LNCaP clone FGC (cell line): ENCODE results near the gene PEX14.

Source experiments
- DNase-seq: peaks from one replicate; pipeline ENCODE4 v3.0.0-alpha.2; 2011; ENCODE audit warnings: low read depth
- H3K4me3 ChIP-seq: 2 replicates; pipeline ENCODE4 v1.5.1; 2011; ENCODE audit warnings: mild to moderate bottlenecking, low read depth, low read length, control low read depth
- TF ChIP-seq, protein P1 (sequence below): IDR thresholded peaks from 2 replicates; pipeline ENCODE4 v1.5.1; 2012; ENCODE audit warnings: mild to moderate bottlenecking; ENCODE audit not compliant: control insufficient read depth, insufficient read depth; ENCODE audit errors: extremely low read depth

Gene PEX14

DNA sequence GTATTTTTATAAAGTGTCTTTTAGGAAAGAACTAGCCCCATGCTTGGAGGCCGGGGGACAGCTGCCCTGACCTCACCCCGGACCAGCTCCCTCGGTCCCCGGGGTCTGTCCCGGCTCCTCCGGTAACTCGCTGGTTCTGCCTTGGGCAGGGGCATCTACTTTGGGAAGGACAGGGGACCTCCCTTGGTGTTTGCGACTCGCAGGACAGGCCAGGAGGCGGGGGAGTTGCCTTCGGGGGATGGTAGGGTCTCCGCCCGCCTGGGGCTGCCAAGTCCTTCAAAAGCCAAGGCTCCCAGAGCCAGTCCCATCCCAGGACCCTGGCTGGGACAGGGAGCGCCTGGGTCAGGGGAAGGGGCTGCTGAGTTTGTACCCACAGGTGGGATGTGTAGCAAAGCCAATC is 157.9 kb downstream of the PEX14 start:
- no peak overlapping the region for H3K4me3 ChIP-seq
- TF ChIP-seq, protein P1, sequence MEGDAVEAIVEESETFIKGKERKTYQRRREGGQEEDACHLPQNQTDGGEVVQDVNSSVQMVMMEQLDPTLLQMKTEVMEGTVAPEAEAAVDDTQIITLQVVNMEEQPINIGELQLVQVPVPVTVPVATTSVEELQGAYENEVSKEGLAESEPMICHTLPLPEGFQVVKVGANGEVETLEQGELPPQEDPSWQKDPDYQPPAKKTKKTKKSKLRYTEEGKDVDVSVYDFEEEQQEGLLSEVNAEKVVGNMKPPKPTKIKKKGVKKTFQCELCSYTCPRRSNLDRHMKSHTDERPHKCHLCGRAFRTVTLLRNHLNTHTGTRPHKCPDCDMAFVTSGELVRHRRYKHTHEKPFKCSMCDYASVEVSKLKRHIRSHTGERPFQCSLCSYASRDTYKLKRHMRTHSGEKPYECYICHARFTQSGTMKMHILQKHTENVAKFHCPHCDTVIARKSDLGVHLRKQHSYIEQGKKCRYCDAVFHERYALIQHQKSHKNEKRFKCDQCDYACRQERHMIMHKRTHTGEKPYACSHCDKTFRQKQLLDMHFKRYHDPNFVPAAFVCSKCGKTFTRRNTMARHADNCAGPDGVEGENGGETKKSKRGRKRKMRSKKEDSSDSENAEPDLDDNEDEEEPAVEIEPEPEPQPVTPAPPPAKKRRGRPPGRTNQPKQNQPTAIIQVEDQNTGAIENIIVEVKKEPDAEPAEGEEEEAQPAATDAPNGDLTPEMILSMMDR, result no peak
- DNase-seq, result no peak

DNA sequence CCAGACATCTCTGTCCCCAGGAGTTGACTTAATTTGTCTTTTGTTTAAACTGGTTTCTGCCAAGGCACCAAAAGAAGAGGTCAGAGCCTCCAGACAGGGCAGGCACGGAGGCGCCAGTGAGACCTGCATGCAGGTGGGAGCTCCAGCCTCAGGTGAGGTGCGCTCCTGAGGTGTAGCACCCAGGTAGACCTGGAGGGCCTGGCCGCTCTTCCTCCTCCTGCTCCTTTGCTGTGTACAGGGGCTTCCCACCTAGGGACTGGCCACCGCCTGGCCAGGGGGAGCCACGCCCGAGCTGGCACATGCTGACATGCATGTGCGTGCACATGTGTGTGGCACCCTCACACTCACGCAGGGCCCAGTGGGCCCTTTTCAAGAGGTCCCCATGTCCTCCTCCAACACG is 158.7 kb downstream of the PEX14 start:
- no peak overlapping the region for H3K4me3 ChIP-seq
- TF ChIP-seq, protein P1, result no peak
- DNase-seq, result no peak

DNA sequence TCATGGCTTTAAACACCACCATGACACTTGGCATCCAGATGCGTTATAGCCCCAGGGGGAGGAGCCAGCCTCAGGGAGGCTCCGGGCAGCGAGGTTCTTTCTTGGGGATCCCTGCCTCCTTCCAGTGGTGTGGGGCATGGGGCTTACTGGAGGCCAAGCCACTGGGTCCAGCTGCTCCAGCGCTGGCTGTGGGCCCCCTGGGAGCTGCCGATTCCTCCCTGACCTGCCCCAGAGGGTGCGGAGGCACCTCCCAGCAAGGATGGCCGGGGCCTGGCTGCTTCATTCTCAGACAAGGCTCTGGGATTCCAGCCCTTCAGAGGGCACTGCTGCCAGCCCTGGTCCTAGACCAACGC is 159.3 kb downstream of the PEX14 start:
- no peak overlapping the region for H3K4me3 ChIP-seq
- DNase-seq, result no peak
- TF ChIP-seq, protein P1, result no peak

DNA sequence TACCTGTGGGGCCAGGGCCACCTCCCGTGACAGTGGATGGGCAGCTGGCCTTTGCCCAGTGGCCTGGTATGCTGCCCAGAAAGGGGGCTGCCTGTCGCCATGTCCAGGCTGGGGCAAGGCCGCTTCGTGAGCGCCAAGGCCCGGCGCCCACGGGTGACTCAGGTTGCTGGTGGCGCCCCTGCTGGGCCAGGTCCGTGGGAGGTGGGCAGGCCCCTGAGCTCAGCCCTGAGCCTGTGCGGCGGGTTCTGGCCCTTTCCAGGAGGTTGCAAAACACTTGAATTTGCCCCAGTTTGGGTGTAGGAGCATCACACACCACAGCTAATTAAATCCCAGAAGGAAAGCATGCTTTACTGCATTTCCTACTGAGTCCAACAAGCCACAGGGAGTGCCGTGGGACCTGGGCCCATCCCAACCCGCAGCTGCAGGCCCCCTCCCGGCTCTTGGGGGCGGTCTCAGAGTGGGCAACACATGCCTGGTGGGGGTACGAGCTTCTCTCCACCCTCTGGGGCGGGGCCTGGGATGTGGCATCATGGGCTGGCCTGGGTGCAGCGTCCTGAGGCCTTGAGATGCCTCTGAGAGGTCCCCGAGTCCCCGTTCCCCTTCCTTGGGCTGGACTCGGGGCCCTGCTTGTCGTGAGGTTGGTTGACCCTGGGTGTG is 159.8 kb downstream of the PEX14 start:
- no peak for DNase-seq
- no peak overlapping the region for H3K4me3 ChIP-seq
- TF ChIP-seq, protein P1, result no peak

DNA sequence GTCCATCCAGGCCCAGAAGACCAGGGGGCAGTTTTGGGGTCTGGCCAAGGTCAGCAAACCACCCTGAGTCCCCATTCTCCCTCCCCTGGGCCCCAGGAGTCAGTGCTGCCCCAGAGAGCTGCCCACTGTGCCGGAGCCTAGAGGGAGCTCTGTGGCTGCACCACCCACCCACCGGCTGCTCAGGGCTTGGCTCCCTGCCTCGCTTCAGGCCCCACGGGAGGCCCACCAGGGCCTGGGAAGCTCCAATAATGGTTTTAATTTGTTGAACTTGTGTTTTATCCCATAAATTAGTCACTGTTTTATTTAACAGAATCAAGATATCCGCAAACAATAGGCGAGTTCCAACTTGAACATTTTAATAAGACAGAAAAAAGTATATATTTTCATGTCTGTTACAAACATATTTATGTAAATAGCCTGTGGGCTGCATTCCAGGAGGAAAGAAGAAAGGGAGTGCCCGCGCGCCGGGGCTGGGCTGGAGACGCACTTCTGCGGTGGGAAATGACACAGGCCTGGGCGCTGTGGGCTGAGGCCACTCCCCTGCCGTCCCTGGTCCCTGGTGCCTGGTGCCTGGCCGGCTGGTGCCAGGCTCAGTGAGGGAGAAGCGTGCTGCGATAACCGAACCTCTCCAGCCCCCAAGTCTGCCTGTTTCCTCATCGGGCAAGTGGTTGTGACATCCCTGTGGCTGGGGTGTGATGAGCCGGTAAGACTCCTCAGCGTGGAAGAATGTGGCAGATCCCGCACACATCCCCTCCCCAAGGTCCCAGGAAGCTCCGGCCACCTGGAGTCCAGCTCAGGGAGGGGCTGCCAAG is 160.5 kb downstream of the PEX14 start:
- peak; percentile 54 for DNase-seq

DNA sequence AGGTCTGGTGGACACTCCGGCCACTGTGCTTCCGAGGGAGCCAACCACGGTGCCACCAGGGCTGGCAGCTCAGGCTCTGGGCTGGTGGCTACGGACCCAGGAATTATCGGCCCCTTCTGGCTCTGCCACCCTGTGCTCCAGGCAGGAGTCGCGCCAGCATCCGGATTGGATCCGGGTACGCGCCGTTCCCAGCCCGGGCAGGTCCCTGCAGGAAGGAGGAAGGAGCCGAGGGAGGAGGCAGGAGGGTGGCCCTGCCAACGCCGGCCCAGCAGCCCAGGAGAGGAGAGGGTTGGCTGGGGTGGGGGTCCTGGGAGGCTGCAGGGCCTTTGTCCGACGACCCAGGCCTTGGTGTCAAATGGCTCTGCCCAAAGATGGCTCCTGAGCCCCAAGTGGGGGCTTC is 161.2 kb downstream of the PEX14 start:
- DNase-seq, result peak; percentile 86
- peak overlapping the region; percentile 31 for H3K4me3 ChIP-seq
- TF ChIP-seq, protein P1, result no peak

More for the DNA sequence above, 160.5 kb downstream of the PEX14 start:
- peak overlapping the region; percentile 31 for H3K4me3 ChIP-seq
- TF ChIP-seq, protein P1, result 0 out of 2 replicates have a peak, but pooled peaks have one; percentile 3

DNA sequence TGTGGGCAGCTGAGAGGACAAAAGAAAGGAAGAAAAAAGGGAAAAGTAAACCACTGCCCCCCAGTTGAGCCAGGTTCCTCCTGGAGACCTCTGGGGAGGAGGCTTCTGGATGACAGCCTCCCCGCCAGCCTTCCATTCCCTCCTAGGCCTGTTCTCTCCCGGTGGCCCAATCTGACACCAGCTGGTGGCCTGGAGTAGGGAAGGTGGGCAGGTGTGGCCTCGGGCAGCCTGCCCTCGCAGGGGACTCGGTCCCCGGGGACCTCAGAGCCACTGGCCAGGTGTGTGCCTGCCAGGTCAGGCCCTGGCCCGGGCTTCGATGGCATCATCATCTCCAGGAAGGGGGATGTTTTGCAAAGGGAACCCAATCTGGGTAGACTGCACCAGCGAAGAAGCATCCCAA is 162.7 kb downstream of the PEX14 start:
- TF ChIP-seq, protein P1, result no peak
- no peak overlapping the region for H3K4me3 ChIP-seq
- DNase-seq, result no peak
